ENCODE measurements around the gene FZD4.
"Not testable (repeated sequence)": the region's sequence is repeated elsewhere in the genome, so short reads cannot be mapped to it uniquely, and the experiment has no call there.

FZD4 gene

DNA sequence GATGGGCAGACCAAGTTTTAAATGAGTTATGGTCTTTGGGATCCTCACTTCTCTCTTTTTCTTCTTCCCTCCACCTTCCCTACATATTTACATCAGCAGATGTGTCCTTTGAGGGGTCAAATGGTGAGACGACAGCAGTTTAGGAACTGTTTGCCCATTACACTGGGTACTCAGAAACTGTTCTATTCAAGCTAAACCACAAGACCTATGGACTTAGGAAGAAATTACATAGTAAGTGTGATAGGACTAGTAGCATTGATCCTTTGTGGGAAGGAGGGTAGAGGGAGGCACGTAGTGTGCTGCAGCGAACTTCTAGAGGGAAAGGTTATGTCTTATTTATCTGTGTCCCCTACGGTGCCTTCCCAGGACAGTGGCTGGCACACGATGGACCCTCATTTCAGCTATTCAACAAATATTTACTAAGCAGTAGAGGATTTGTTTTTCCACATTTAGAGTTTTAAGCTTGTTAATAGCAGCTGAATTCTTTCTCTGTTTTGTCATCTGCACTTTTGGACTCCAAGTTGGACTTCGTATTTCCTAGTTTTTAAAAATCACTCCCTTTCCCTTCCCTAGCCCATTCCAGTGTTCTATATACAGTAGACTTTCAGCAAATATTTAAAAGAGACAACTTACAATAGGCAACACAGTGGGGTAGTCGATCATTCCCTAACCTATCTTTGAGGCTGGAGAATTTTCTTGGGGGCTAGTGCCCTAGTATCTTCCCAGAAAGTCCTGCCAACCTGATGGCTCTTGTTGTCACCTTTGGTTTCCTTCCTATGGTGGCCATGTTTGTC is 13.9 kb downstream of the FZD4 start:
- no peak for DNase-seq

GRCh38 chr11:86940122-86940777 is 14.9 kb downstream of the FZD4 start:
- intact Hi-C loops (cut with DNase I), result loop anchor here (5.0 kb wide), 1 partner anchor 352 kb away; no protein-coding TSS in a partner anchor
- DNase-seq, result no peak

More for the DNA sequence above, 13.9 kb downstream of the FZD4 start:
- intact Hi-C loops (cut with DNase I), result loop anchor here (5.0 kb wide), 1 partner anchor 351 kb away; no protein-coding TSS in a partner anchor

DNA sequence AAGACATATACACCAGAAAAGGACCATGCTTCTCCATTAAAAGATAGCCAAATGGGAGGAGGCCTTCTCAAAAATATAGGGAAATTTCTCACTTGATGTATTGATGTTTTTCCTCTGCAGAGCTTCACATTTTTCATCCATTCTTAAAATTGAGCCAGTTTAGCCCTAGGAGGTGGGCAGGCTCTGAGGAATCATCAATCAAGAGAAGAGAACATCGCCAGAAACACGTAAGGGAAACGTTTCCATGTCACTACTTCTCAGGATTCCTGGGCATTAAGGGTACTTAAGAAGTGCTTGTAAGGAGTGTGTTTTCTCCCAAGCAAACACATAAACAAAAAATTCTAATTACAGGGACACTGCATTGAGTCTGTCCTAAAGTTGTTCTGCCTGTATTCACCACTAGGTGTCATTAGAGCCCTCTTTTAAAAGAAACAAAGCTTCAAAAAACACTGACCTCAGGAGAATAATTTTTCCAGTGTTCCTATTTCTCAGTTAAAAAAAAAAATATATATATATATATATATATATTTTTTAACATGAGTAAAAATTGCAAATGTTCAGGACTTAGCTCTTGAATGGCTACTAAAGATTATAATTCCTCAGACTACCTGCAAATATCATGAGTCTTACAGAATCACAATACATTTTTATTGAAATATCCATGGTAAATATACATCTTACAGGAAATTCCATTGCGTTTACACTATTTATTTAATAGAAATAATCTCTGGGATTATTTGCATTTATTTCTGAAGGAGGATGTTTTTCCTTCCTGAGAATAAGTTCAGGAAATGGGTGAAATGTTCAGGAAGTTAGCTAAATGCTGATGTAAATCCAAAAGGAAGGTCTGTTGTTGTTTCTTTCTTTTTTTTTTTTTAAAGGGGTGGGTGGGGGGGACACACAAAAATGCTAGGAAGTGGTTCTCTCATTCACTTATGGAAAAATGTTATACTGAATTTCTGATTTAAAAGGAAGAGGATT is 16.0 kb downstream of the FZD4 start:
- peak in 4 of 42 donors; percentile 18 to 57 (median 29) for DNase-seq
- intact Hi-C loops (cut with DNase I), result no loop called here

DNA sequence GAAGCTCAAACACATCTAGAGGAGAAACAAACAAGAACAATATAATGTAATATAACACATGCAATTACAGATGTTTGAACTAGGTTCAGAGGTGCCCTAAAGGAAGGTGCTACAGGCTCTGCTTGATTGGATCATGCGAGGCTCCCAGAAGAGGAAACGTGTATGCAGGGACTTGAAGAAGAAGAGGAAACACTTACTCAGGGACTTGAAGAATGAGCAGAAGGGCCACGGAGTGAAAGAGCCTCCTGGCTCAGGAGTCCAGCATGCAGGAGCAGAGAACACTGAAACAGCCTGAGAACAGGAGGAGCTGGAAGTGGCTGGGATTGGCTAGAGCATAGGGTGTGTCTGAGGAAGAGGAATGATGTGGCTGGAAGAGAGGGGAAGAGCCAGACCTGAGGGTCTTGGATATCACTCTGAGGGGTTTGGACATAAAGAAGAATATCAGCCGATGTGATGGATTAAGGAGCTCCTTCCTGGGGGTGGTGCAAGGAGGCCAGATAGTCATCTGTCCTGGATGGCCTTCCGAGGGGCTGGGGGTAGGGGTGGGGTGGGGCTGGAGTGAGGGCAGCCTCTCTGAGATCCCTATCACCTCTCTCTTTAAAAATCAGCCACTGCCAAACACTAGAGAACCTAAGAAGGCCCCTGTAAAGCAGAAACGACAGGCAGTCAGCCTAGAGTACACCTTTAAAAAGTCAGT is 16.8 kb downstream of the FZD4 start:
- no peak for DNase-seq
- intact Hi-C loops (cut with DNase I), result no loop called here

DNA sequence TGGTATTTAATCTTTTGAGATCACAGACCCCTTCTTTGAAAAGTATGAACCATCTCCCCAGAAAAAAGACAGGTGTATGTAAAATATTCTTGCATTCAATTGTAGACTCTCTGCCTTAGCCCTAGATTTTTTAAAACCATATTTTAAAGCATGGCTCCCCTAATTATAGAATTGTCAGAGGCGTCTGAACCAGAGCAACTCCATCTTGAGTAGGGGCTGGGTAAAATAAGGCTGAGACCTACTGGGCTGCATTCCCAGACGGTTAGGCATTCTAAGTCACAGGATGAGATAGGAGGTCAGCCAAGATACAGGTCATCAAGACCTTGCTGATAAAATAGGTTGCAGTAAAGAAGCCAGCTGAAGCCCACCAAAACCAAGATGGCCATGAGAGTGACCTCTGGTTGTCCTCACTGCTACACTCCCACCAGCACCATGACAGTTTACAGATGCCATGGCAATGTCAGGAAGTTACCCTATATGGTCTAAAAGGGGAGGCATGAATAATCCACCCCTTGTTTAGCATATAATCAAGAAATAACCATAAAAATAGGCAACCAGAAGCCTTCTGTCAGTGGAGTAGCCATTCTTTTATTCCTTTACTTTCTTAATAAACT is 17.9 kb downstream of the FZD4 start:
- intact Hi-C loops (cut with DNase I); DNase-seq: not testable (repeated sequence)

DNA sequence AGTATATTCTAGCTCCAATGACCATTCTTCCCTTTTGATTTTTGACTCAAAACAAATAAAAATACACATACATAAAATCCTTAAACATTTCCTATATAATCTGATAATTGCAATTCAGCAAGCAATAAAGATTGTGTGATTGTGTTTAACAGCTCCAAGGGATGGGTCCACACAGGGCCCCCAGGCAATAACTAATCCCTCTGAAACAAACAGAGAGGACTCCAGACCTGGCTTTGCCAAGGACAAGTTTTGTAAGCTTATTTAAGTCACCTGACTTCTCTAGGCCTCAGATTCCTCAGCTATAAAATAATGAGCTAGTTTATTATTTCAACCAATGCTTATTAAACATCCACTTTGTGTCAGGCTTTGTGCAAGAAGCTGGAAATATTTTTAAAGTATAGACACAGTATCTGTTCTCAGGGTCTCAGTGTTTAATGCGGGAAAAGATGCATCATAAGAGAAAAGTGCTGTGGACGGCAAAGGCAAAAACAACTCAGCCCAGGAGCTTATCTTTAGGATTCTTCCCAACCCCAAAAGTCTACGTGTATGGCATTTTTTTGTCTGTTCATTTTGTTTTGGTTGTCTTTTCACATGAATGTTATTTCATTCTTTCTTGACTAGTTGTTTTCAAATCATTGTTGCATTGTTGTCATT is 20.1 kb downstream of the FZD4 start:
- intact Hi-C loops (cut with DNase I), result no loop called here
- peak in 1 of 42 donors; percentile 12 for DNase-seq

- intact Hi-C loops (cut with DNase I), result no loop called here
- DNase-seq, result no peak
Measured at GRCh38 chr11:86934582-86934900, 20.7 kb downstream of the FZD4 start.

DNA sequence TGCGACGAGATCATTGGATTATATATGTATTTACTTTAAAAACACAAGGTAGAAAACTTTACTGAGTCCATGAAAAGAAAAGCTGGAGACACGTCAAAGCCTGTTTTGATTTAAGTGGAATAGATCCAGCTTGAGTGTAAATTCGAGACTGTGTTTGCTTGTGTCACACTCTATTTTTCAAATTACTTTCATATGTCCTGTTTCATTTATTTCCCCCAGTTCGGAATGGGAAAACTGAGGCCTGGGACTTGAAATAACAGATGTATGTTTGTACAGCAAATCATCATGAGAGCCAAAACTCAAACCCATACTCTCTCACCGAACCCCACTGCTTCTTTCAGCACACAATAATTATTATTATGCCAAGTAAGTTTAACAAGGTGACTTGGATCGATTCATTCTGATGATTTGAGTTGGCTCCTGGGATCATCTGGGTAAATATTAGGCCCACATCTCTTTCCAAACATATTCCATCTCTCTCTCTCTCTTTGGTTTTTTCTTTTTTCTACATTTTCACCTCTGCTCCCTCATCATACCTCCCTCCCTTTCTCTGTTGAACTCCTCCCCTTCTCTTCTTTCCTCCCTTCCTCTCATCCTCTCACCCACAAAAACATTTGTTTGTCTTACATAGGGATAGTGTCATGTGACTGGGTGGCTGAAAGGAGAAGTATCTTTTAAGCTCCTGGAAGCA is 21.2 kb downstream of the FZD4 start:
- intact Hi-C loops (cut with DNase I), result no loop called here
- peak in 1 of 42 donors; percentile 17 for DNase-seq

GRCh38 chr11:86932924-86933875 is 22.0 kb downstream of the FZD4 start:
- intact Hi-C loops (cut with DNase I), result no loop called here
- peak in 1 of 42 donors; percentile 35 for DNase-seq

DNA sequence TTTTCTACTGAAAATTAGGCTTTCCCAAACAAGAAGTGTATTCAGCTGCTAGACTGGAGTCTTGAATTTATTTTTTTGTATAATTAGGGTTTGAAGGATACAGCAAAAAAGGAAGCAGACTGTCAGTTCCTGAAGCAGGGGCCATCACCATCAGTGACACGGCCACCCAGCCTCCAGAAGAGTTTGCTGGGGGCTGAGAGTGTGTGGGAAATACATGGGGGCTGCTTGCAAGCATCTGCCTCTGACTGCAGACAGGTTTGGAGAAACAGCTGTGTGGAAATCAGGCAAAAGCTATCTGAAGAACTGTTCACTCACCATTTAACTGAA is 23.0 kb downstream of the FZD4 start:
- intact Hi-C loops (cut with DNase I), result no loop called here

DNA sequence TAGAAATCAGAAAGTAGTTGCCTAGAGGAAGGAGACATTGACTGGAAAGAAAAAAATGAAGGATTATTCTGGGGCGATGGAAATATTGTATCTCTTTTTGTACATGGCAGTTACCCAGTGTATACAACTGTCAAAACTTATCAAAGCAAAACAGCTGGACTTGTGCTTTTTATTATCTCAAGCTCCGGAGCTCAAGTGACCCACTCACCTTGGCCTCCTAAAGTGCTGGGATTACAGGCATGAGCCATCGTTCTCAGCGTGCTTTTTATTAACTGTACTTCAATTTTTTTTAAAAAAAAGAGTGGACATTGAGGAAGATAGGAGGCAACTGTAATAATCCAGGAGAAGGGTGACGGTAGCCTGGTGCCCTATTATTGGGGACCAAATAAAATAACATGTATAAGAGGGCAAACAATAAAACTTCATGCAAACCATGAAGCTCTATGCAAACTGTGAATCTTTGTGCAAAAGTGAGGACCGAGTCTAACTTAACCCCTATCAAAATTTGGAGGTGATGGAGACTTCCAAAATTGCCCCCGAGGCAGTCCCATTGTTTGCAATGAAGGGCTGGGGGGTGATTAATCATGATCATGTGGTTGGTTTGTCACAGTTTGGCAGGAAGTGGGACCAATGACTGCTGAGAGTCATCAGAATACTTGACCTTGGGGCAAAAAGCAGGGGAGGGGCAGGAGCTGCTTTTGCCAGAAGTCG is 23.5 kb downstream of the FZD4 start:
- peak in 2 of 42 donors; percentile 29 to 44 for DNase-seq
- intact Hi-C loops (cut with DNase I), result no loop called here

More for the DNA sequence above, 23.0 kb downstream of the FZD4 start:
- DNase-seq, result no peak

DNA sequence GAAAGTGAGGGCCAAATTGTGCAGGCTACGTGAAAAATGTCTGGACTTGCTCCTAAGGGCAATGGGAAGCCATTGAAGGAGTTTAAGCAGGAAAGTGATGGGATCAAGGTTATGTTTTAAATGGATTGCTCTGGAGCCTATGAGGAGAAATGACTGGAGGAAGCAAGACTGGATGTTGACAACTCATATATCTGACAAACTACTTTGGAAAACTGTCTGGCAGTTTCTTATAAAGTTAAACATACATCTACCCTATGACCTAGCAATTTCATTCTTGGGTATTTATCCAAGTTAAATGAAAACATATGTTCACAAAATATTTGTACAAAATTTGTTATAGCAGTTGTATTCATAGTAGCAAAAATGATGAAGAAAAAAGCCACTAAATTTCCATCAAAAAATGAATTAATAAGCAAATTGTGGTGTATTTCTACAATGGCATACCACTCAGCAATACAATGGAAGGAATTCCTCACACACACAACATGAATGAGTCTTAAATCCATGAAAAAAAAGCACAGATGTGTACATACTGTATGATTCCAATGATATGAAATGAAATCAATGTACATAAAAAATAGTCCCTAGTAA is 24.1 kb downstream of the FZD4 start:
- DNase-seq, result peak in 1 of 42 donors; percentile 17
- intact Hi-C loops (cut with DNase I), result no loop called here

DNA sequence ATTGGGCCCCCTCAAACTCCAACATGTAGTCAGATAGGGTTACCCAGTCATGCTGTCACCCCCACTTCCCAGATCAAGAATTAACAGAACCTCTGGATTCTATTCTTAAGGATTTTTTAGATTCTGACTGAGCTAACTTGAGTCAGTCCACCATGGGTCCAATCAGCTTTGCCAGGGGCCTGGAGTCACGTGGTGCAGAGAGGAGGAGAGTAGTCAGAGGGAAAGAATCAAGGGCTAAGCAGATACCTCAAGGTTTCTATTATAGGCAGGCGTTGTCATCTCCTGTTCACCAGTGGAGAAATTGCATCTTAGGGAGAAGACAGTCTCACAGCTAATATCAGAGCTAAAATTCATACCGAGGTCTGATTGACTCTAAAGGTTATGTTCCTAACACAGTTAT is 28.2 kb downstream of the FZD4 start:
- DNase-seq, result no peak
- intact Hi-C loops (cut with DNase I), result no loop called here

DNA sequence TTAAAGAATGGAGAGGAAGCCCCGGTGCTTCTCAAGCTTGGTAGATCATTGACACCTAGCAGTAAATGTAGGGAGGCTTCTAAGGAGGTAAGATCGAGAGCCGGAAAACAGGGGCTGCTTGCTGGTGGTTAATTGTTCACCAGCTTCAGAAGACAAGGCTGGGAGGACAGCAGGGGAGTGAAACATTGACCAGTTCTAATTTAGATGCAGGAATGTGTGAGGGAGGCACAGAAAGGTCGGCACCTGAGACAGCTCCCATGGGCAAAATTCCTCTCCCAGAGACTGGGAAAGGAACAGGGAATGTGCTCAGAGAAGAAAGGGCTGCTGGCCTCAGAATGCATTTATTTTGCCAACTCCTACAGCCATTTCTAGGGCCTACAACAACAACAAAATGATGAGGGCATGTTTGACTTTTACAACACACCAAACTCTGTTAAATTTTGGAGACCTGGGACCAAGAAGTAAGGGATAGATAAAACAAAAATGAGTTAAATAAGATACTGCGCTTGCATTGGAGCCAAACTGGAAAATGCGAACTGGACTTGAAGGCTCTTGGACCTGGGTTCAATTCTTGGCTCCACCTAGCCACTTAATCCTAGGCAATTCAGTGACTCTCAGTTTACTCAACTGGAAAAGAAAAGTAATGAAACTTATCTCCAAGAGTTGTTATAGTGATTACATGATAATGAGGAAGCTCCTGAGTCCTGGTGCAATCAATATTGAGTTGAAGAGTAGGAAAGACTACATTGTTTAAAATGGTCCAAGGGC is 31.0 kb downstream of the FZD4 start:
- no peak for DNase-seq
- intact Hi-C loops (cut with DNase I), result no loop called here

DNA sequence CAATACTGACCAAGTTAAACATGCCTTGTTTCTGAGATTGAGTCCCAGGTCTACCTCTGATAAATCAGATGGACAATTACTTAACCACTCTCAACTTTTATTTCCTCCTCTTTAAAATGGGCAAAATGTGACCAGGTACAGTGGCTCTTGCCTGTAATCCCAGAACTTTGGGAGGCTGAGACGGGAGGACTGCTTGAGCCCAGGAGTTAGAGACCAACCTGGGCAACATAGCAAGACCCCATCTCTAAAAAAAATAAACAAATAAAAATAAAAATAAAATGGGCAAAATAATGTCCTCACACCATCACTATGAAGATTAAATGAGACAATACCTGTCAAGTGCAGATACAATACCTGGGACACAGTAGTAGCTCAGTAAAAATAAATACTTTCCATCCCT is 33.0 kb downstream of the FZD4 start:
- intact Hi-C loops (cut with DNase I), result no loop called here
- DNase-seq, result no peak
